Heart left ventricle (tissue), 16 donors: ENCODE results near the gene HSD17B1. TPM values are rescaled to one million over a fixed set of nuclear protein-coding genes. Genes with fewer than 3 reads are reported as not detected.
A peak's percentile ranks its signal among the peaks of the same experiment; 100 is the strongest.

ENCODE experiments used
- ATAC-seq, 4 donors: fragments of 200-7000 bp; cut with Tn5 transposase; one replicate each; pipeline ENCODE4 v1.9.1; 2020 to 2022; ENCODE audit warnings: moderate library complexity in 4 of 4, mild to moderate bottlenecking in 3 of 4, moderate number of reproducible peaks in 1 of 4
- DNase-seq, 5 donors: peaks; one replicate each; pipeline ENCODE4 v3.0.0-alpha.2; 2020
- H3K27ac ChIP-seq, 12 donors: fragments of 200-600 bp; sonication (generic) in 4 of 12; one replicate each; pipeline versions ENCODE4 v1.5.0 to v1.8.0; 2016 to 2022; ENCODE audit warnings: mild to moderate bottlenecking in 2 of 12
- H3K27me3 ChIP-seq, 9 donors: fragments of 200-600 bp; sonication (generic) in 2 of 9; one replicate each; pipeline versions ENCODE4 v1.5.1 to v1.8.0; 2016 to 2022; ENCODE audit warnings: mild to moderate bottlenecking in 3 of 9
- H3K36me3 ChIP-seq, 9 donors: fragments of 200-600 bp; sonication (generic) in 2 of 9; one replicate each; pipeline versions ENCODE4 v1.5.0 to v1.8.0; 2018 to 2022; ENCODE audit warnings: mild to moderate bottlenecking in 2 of 9
- H3K4me1 ChIP-seq, 12 donors: fragments of 200-600 bp; sonication (generic) in 4 of 12; one replicate each; pipeline versions ENCODE4 v1.5.0 to v1.8.0; 2016 to 2022; ENCODE audit warnings: mild to moderate bottlenecking in 3 of 12
- H3K4me3 ChIP-seq, 12 donors: fragments of 200-600 bp; sonication (generic) in 4 of 12; one replicate each; pipeline versions ENCODE4 v1.5.0 to v1.8.0; 2017 to 2022; ENCODE audit warnings: mild to moderate bottlenecking in 9 of 12, moderate library complexity in 4 of 12
- H3K9me3 ChIP-seq, 12 donors: fragments of 200-600 bp; sonication (generic) in 4 of 12; one replicate each; pipeline versions ENCODE4 v1.5.0 to v1.8.0; 2016 to 2022; ENCODE audit warnings: mild to moderate bottlenecking in 1 of 12
- CTCF ChIP-seq, 12 donors: fragments of 200-600 bp; sonication (generic) in 4 of 12; IDR thresholded peaks; one replicate each; pipeline versions ENCODE4 v1.5.0 to v1.8.0; 2018 to 2022; ENCODE audit warnings: antibody characterized with exemption in 12 of 12, mild to moderate bottlenecking in 5 of 12
- POLR2A ChIP-seq, 2 donors: fragments of 450-650 bp; IDR thresholded peaks; one replicate each; pipeline ENCODE4 v1.6.1; 2017; ENCODE audit warnings: antibody characterized with exemption in 2 of 2, mild to moderate bottlenecking in 2 of 2, moderate library complexity in 2 of 2
- WGBS, 4 donors: extraction: QIAGEN DNeasy Blood & Tissue Kit in 2 of 4; methylation state at CpG; one replicate each; pipeline versions ENCODE4 v1.1.5 to v1.1.7; 2013 to 2018; 5-methylcytosine and 5-hydroxymethylcytosine counted together
- intact Hi-C, 10 donors: fragments of 100-400 bp; cut with DNase I; formaldehyde crosslinking; loops; one replicate each; pipeline versions ENCODE4 v1.11.1 to v1.14.2; 2022
- polyA plus RNA-seq, 2 donors: library from polyadenylated mRNA; stranded (reverse); fragments of 200-250 nt; gene quantifications; one replicate each; pipeline ENCODE4 v1.2.3, GENCODE V29; 2013
- total RNA-seq, 9 donors: library from RNA; depleted of rRNA in 2 of 9; stranded (reverse); fragments of >200 nt in 2 of 9; fragmentation: NEBNext Ultra II Directional in 3 of 9; extraction: Animal tissue kit (Norgen Biotek cat#: 25700) in 3 of 9; gene quantifications; one replicate each; pipeline versions ENCODE4 v1.1.0 to v1.2.4, GENCODE V29; 2016 to 2023
- donor health status: ischemic (EF 13 %, LVEDD 7.1; RV severe dilation, severe dysfunction).
- donor health status: healthy with polysubstance abuse.
- donor health status: DM: no; HTN: yes; CAD: no.
- donor health status: DM: no; HTN: no; CAD: no.
- donor health status: ischemic (EF 25% LVEDD 6.9; RV normal size, moderate dysfunction).
- donor health status: ischemic (EF 25% LVEDD 5.7; RV mildly dilated, moderate dysfunction).
- donor health status: healthy.
- donor health status: DM: yes; HTN: yes; CAD: no.
- donor health status: ischemic (EF 35%, LVEDD 5.7; RV mildly dilated, moderate dysfunction).
- donor health status: nonischemic (EF 11% LVEDD 7.7; RV severe dilation, severe dysfunction).
- donor health status: DM: yes; HTN: yes; CAD: no.
- donor health status: PGD.
- donor health status: ischemic (EF 29% LVEDD 5.4; RV normal size, mild dysfunction).
- donor health status: nonischemic (EF 23%, LVEDD 6.1; RV moderate dilation, normal function).

The HSD17B1 gene
- total and polyA plus RNA-seq, 11 donors = 0.32 to 1.8 (median 1.1) TPM; not detected in 1

DNA sequence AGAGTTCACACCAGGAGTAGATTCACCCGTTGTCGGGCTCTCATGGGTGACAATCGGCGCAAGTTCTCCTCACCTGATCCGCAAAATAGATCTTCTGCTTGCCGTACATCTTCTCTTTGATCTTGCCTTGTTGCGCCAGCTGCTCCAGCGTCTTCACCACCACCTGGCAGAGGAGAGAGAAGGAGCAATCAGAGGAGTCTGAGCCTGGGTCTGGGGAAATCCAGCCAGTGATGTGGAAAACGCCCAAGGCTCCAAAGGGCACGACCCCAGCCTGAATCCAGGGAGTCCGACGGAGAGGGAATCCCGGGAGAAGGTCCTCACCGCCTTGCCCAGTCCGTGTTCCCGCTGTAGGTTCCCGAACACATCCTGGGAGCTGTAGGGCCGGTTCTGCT is 24.4 kb downstream of the HSD17B1 start:
- DNase-seq = peak in 1 of 5 donors; percentile 35
- Histone ChIP-seq H3K9me3 (no peaks in the 10 kb centered on the region), H3K27me3 (no peaks in the 10 kb centered on the region), H3K36me3 (peaks cover 0 to 69% (median 61%) of the 10 kb centered on the region in 9 donors), H3K27ac (peak overlapping the region in 10 of 12 donors; percentile 85 to 99 (median 91)), H3K4me3 (peak overlapping the region; percentile 22 to 96 (median 65)), H3K4me1 (peaks cover 0 to 32% (median 14%) of the 10 kb centered on the region in 12 donors)
- intact Hi-C loops = loop anchor here in 5 of 10 donors (1.0 to 10.0 kb wide), 5 partner anchors 32 to 360 kb away; partner anchors contain the start of genes RAMP2 (in 3 of the 5), PLEKHH3 (in 2 of the 5), RETREG3 (in 1 of the 5) and TUBG1 (in 1 of the 5)
- no peak for ATAC-seq
- TF ChIP-seq CTCF (IDR thresholded peaks at IDR 0.05) (no peak), POLR2A (IDR thresholded peaks at IDR 0.05) (no peak)
- 3 to 10% (median 5%) methylated on average over 18 of the region's 18 CpGs for WGBS, 4 donors

DNA sequence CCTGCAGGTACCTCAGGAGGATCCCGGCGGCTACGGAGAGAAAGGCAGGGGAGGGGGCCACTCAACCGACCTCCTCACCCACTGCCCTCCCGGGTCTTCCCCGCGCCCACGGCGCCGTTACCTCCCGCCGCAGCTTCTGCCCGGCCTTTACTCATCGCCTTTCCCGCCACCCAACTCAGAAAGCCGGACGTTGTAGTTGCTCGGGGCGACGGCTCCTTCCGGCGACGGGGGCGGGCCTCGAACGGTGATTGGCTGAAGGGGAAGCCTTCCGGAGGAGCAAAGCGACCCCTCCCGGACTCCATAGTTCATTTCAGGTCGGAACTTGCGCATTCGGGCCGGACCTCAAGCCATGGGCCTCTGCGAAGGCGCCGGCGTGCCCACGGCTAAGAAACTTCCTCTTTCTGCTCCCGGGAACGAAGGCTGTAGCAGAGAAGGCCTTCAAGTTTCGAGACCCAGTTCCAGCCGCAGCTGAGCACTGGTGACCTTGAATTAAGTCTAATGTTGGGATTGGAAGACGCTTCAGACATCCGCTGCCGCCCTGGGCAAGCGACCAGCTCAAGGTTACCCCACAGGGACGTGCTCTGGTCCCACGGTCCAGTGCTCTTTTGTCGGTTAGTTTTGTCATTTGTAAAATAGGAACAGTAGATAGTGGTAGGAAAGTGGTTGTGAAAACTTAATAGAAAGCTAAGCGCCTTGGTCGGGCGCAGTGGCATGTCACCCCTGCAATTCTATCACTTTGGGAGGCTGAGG is 25.0 kb downstream of the HSD17B1 start, which contains the start of gene PSMC3IP:
TSS of gene PSMC3IP (minus strand) at position 198 of the 750 bp plus-strand sequence. CDS start at position 155, 43 bp downstream.
- H3K9me3 ChIP-seq = no peaks in the 10 kb centered on the region
- peak; percentile 91 to 98 (median 94) for ATAC-seq
- WGBS, 4 donors = 0 to 1% (median 0%) methylated on average over 27 to 52 of the region's 52 CpGs
- TF ChIP-seq POLR2A (IDR thresholded peaks at IDR 0.05) (peak; percentile 54 to 86), CTCF (IDR thresholded peaks at IDR 0.05) (peak in 9 of 12 donors; percentile 9 to 55 (median 40))
- H3K4me3 ChIP-seq = peak within 1 kb of the TSS; percentile 49 to 96 (median 66)
- peaks cover 0 to 32% (median 14%) of the 10 kb centered on the region in 12 donors for H3K4me1 ChIP-seq
- peak; percentile 96 to 97 (median 96) for DNase-seq
- intact Hi-C loops = loop anchor here in 8 of 10 donors (1.0 to 10.0 kb wide), 8 partner anchors 31 to 360 kb away; partner anchors contain the start of genes RAMP2 (in 3 of the 8), PLEKHH3 (in 2 of the 8), RETREG3 (in 2 of the 8) and TUBG1 (in 2 of the 8)
- H3K27me3 ChIP-seq = no peaks in the 10 kb centered on the region
- H3K27ac ChIP-seq = peak within 1 kb of the TSS; percentile 83 to 99 (median 90)
- H3K36me3 ChIP-seq = peaks cover 0 to 69% (median 61%) of the 10 kb centered on the region in 9 donors

GRCh38 chr17:42578282-42578869 is 25.7 kb downstream of the HSD17B1 start:
- ATAC-seq (peak; percentile 65 to 82 (median 70)), DNase-seq (peak; percentile 65 to 76 (median 68))
- Histone ChIP-seq H3K27me3 (no peaks in the 10 kb centered on the region), H3K4me3 (peak overlapping the region; percentile 49 to 96 (median 66)), H3K27ac (peak overlapping the region; percentile 83 to 99 (median 90)), H3K4me1 (peaks cover 0 to 32% (median 14%) of the 10 kb centered on the region in 12 donors), H3K9me3 (no peaks in the 10 kb centered on the region), H3K36me3 (peaks cover 0 to 69% (median 61%) of the 10 kb centered on the region in 9 donors)
- 0 to 2% (median 1%) methylated on average over 20 of the region's 20 CpGs for WGBS, 4 donors
- TF ChIP-seq POLR2A (IDR thresholded peaks at IDR 0.05) = no peak
- TF ChIP-seq CTCF (IDR thresholded peaks at IDR 0.05) = peak; percentile 46 to 78 (median 71)
- intact Hi-C loops = loop anchor here in 8 of 10 donors (1.0 to 10.0 kb wide), 7 partner anchors 30 to 359 kb away; partner anchors contain the start of genes RAMP2 (in 3 of the 8), PLEKHH3 (in 2 of the 8), RETREG3 (in 1 of the 8) and TUBG1 (in 1 of the 8)
